Measurements from ENCODE around the gene MAD2L1. TPM values are rescaled to one million over a fixed set of nuclear protein-coding genes. Genes with fewer than 3 reads are reported as not detected.
A peak's percentile ranks its signal among the peaks of the same experiment; 100 is the strongest.

Gene MAD2L1
- polyA plus RNA-seq, 10 donors = 15.5 to 32.1 (median 21.8) TPM

DNA sequence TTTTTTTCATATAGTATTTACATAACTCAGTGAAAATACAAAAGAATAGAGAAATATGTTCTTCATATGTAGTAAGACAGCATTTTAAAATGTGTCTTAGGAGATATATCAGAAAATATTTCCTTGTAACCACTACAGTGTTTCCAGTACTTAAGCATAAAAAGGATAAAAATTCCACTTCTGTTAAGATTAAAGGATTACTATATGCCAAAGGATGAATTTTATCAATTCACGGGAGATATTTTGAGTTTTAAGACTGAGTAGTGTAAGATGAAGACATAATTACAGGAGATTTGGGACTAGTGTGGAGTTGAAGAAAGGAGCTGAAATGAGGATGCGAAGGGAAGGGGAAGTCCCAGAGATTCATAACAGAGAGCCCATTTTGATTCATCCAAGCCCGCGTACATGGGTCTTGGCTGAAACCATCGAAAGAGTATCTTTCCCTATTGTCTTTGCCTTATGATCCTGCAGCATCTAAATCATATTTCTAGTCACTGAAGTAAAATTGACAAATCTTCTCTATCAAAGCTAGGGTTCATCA is 58.7 kb downstream of the MAD2L1 start:
- DNase-seq = peak in 2 of 3 donors; percentile 52 to 80

DNA sequence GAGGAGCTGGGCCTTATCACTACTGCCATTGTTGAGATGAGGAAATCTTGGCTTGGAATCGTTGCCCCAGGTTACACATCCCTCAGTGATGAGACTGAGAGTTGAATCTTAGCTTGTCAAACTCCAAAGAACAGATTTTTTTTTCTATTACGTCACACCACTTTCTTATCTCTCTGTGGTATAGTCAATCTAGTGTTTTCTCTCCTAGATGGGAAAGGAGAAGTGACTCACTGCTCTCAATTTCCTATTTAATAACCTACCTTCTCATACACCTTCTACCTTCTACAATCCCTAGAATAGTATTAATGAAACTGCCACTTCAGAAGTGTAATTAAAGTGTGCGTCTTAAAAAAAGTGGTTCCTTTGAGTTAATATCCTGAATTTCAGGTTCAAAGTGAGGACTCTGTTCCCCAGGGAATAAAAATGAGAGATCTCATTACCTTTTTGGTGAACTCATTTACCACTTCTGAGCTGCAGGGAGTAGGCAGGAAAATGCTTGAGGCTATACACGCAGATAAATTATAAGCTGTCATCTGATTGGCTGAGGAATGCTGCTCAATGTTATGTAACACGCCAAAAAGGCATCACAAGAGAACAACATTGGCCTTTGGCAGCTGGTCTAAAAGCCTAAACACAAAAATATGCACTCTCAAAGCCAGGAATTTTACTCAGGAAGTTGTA is 59.3 kb downstream of the MAD2L1 start:
- DNase-seq = peak; percentile 84 to 93 (median 87)
